GM19023 (cell line): ENCODE results near the gene PARG.
"Not testable (repeated sequence)": the region's sequence is repeated elsewhere in the genome, so short reads cannot be mapped to it uniquely, and the experiment has no call there.

Experiments
- ATAC-seq: cut with Tn5 transposase; IDR thresholded peaks from one replicate; pipeline ENCODE4 v1.9.1; 2021; ENCODE audit warnings: mild to moderate bottlenecking, moderate library complexity; ENCODE audit not compliant: unreplicated experiment

The PARG gene

DNA sequence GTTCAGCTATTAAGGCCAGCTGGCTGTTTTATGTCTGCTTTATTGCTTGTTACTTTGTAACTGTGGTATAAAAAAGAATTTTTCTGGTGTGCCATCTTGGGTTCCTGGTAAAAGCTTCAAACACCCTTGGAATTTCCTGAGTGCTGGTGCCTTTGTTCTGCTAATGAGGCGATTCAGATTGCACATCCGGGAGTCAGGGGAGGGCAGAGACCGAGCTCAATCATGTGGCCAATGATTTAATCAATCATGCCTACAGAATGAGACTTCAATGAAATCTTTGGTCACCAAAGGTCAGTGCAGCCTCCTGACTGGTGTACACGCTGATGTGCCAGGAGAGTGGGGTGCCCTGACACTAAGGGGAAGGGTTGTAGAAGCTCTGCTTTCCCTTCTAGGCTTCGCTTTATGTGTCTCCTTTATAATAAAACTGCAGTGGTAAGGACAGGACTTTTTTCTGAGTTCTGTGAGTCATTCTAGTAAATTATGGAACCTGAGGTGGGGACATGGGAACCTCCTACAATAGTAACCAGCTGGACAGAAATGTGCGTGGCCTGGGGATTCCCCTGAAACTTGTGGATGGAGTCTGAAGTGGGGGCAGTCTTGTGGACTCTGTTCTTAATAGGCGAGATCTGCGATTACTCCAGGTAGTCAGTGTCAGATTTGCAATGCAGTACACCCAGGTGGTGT, 110.3 kb downstream of the PARG start:
- ATAC-seq = no peak

DNA sequence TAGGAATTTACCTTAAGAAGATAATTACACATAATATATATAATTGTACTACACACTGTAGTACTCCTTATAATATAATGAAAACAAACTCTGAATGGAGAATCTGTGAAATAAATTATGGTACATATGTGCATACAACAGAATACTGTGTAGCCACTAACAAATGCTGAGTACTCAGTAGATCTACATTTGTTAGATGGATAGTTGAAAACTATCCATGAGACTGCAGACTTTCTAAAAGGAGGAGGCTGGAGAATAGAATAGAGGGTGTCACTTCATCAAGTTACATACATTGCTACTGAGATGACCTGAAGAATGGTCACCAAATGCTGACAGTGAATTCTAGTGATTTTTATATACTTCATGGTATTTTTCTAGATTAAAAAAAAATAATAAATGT, 111.0 kb downstream of the PARG start:
- ATAC-seq = no peak

DNA sequence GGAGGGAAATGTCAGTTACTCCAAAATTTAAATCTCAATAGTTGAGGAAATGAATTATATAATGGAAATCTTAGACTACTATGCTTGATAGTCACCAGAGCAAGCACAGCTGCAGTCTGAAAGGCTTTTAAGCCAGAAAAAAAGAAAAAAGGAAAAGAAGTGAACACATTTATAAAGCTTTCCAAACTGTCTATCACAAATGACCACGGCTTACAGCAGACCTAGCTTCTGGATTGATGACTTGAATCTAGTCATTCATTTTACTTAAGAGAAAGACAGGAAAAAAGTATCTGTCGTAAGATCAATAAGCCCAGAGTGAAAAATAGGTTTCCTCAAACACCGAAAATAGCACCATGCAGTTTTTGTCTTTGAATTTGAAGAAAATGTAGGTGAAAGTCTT, 111.8 kb downstream of the PARG start:
- no peak for ATAC-seq

DNA sequence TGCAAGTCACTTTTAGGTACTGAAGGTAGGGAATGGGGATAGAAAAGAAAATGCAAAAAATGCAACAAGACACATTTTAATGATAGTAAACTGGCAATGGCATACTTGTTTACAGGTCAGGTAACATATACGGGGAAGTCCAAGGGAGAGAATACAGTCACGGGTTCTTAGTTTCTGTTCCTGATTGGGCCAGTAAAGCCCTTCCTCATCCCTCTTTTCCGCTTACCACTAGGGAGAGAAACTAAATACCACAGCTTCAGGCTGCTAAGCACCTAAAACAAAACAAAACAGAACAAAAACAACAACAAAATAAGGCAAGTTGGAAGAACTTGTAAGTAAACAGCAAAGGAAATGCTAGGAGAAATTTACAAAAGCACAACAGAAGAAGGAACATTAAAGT, 114.5 kb downstream of the PARG start:
- peak; percentile 50 for ATAC-seq

DNA sequence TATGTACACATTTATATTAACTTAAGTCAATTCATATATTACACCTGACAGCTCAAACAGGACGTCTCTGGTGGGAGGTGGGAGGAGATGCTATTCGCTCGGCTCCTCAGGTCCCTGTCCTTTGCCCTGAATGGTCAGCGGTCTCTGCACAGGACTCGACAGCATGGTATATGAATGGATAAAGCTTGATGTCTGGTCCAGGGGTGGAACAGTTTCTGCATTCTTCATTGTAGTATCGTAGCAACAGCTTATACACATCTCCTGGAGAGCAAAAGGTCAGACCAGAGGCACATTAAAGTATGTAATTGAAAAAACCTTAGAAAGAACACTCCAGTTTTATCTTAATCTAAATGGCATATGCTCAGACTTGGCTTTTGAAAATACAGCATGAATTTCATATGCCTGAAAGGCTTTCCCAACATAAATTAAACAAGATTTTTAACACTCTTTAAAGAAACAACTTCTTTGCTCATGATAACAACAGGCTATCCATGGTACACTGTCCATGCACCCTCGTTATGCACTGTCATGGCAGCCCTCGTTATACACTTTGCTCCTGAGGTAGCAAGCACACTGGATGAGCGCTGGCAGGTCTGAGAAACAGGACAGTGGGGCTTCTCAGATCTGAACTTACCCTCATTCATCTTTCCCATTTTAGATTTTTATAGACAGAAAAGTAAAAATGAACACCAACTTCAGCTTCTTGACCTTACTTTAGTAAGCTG, 122.4 kb downstream of the PARG start:
- no peak for ATAC-seq

GRCh38 chr10:49817845-49818244, 124.0 kb downstream of the PARG start:
- ATAC-seq = no peak

DNA sequence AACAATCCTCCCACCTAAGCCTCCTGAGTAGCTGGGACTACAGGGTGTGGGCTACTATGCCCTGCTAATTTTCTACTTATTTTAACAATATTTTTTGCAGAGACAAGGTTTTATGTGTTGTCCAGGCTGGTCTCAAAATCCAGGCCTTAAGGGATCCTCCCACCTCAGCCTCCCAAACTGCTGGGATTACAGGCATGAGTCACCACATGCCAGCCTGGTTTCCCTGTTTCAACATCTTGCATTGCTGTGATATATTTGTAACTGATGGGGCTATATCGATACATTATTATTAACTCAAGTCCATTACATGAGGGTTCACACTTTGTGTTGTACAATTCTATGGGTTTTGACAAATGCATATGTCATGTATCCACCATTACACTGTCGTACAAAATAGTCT, 137.8 kb downstream of the PARG start:
- no peak for ATAC-seq

DNA sequence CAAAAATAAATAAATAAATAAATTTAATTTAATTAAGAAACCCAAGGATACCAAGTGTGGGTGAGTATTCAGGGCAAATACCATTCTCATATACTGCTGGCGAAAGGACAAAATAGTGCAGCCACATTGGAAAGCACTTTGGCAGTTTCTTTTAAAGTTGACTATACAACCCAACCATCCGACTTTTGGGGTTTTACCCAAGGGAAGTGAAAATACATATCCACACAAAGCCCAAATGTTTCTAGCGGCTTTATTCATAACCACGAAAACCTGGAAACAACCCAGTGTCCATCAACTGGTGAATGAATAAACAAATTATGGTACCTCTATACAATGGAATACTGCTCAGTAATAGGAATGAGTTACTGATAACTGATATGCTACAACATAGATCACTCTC, 143.6 kb downstream of the PARG start:
- ATAC-seq = no peak

- no peak for ATAC-seq
Observed at GRCh38 chr10:49791100-49791499, 150.7 kb downstream of the PARG start.

DNA sequence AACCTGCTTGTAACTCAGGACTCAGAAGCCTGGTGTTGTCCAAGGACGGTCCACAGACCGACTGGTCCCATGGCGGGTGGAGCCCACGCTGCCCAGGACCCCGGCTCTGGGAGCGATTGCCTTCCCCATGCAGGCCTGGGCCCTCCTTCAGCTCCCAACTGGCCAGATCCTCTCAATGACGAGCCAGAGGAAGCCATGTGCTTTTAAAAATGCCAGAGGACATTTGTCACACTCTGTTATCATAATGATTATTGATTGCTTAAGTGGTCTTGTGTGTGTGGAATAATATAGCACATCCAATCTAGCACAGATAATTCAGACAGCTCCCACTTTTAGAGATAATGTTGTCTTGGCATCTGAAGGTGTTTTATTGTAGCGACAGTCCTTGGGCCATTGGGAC, 157.1 kb downstream of the PARG start:
- ATAC-seq = no peak

DNA sequence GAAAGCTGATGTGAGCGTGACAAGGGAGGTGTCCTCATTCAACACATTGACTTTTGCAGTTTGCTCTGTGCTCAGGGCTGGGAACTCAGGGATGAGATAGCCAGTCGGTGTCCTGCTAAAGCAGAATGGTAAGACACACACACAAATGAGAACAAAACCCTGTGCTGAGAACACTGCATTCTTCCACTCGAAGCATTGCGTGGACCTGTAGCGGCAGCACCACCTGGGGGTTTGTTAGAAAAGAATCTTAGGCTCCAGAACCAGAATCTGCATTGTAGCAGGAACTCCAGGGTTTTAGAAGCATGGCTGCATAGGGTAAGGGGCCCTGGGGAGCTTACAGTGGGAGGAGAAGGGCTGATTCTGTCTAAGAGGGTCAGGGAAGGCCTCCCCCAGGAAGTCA, 158.2 kb downstream of the PARG start:
- ATAC-seq = no peak

- ATAC-seq = no peak
Observed at GRCh38 chr10:49781247-49781646, 160.6 kb downstream of the PARG start.

- no peak for ATAC-seq
Observed at GRCh38 chr10:49778197-49778596, 163.6 kb downstream of the PARG start.

DNA sequence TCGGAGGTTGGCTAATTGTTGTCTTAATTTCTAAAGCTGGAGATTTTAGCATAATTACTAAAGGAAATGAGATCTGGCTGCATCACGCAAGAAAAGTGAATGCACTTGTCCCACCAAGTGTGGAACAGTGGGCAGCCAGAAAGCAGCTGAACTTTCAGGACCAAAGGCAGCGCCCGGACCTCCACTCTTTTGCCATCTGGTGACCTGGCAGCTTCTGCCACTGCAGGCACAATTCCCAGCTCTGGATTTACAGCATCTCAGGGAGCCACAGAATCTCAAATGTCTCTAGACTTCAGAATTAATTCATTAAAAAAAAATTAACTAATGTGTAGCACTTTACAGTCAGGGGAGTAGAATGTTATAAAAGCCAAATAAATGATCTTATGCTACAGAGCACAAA, 165.0 kb downstream of the PARG start:
- ATAC-seq = no peak

DNA sequence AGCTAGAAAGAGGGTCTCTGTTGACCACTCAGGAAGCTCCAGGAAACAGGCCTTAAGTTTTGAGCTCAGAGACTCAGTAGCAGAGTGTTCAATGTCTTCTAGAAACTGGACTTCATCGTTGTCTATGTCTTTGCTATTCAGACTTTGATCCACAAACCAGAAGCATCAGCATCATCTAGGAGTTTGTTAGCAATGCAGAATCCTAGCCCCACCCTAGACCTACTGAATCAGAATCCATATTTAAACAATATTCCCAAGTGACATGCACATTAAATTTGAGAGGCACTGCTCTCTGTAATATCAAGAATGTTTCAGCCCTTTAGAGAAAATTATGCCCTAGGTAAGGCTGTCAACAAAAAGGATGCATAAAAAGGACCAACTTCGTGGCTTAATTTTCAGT, 166.8 kb downstream of the PARG start:
- no peak for ATAC-seq

- ATAC-seq = not testable (repeated sequence)
Observed at GRCh38 chr10:49772944-49773343, 168.9 kb downstream of the PARG start.

GRCh38 chr10:49771046-49771445, 170.8 kb downstream of the PARG start:
- ATAC-seq = not testable (repeated sequence)

DNA sequence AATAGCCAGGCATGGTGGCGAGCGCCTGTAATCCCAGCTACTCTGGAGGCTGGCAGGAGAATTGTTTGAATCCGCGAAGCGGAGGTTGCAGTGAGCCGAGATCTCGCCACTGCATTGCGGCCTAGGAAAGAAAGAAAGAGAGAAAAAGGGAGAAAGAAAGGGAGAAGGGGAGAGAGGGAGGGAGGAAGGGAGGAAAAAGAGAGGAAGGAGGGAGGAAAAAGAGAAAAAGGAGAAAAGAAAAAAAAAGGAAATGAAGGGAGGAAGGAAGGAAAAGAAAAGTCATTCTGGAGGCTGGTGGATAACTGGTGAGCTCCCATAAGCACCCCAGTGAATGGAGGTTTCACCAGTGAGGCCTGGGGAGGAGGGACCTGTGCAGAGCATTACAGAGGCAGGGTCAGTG, 172.1 kb downstream of the PARG start:
- no peak for ATAC-seq

- ATAC-seq = no peak
Observed at GRCh38 chr10:49768731-49769130, 173.1 kb downstream of the PARG start.

DNA sequence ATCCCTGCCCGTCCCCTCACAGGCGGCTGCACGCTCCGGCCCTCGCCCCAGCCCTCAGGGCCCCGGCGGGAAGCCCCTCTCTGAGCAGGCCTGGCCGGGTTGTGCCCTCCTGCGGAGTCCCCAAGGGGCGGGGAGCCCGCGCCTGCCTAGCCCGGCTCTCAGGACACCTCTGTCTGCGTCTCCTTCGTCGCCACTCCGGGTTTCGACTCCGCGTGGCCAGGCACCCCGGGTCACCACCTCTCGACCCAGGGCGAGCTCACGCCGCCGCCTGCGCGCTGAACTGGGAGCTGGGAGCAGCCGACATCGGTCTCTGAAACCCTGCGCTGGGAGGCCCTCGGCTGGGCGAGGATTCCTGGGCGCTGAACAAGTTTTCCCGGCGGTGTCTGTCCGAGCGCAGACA, 173.5 kb downstream of the PARG start:
- no peak for ATAC-seq
